Right renal pelvis (tissue), 4 donors: Measurements from ENCODE around the gene PTPN1. TPM values are rescaled to one million over a fixed set of nuclear protein-coding genes. Genes with fewer than 3 reads are reported as not detected.
"Not testable (repeated sequence)": the region's sequence is repeated elsewhere in the genome, so short reads cannot be mapped to it uniquely, and the experiment has no call there.

ENCODE experiments used
- DNase-seq, 4 donors: peaks; one replicate each; pipeline ENCODE4 v3.0.0-alpha.2; 2013; ENCODE audit warnings: low read depth in 4 of 4, low spot score in 3 of 4, missing footprints in 1 of 4
- polyA plus RNA-seq, 4 donors: library from polyadenylated mRNA; unstranded; fragments of 120-200 nt; gene quantifications; one replicate each; pipeline ENCODE4 v1.2.1, GENCODE V29; 2013; ENCODE audit not compliant: insufficient read length in 4 of 4

Gene PTPN1
- polyA plus RNA-seq, 4 donors, result 32.0 to 34.9 (median 34.2) TPM

GRCh38 chr20:50478162-50478990 lies 31.8 kb upstream of the PTPN1 start:
- DNase-seq, result no peak

GRCh38 chr20:50481741-50482140 lies 28.4 kb upstream of the PTPN1 start:
- no peak for DNase-seq

GRCh38 chr20:50482396-50482981 lies 27.7 kb upstream of the PTPN1 start:
- no peak for DNase-seq

- DNase-seq, result no peak
Observed at GRCh38 chr20:50484271-50484976, 25.8 kb upstream of the PTPN1 start.

GRCh38 chr20:50487397-50487796 lies 22.8 kb upstream of the PTPN1 start:
- no peak for DNase-seq

GRCh38 chr20:50488236-50488806 lies 21.9 kb upstream of the PTPN1 start:
- no peak for DNase-seq

- DNase-seq, result no peak
Observed at GRCh38 chr20:50491168-50491567, 19.0 kb upstream of the PTPN1 start.

- no peak for DNase-seq
Observed at GRCh38 chr20:50491926-50492634, 18.1 kb upstream of the PTPN1 start.

- DNase-seq, result no peak
Observed at GRCh38 chr20:50493881-50494253, 16.3 kb upstream of the PTPN1 start.

- no peak for DNase-seq
Observed at GRCh38 chr20:50494428-50494827, 15.8 kb upstream of the PTPN1 start.

- DNase-seq, result no peak
Observed at GRCh38 chr20:50496773-50497385, 13.3 kb upstream of the PTPN1 start.

GRCh38 chr20:50498071-50498776 lies 12.0 kb upstream of the PTPN1 start:
- no peak for DNase-seq

GRCh38 chr20:50499938-50500337 lies 10.2 kb upstream of the PTPN1 start:
- no peak for DNase-seq

GRCh38 chr20:50501972-50502745 lies 8.0 kb upstream of the PTPN1 start:
- DNase-seq, result peak in 1 of 4 donors; percentile 23

GRCh38 chr20:50504231-50504823 lies 5.9 kb upstream of the PTPN1 start:
- DNase-seq, result no peak

- no peak for DNase-seq
Observed at GRCh38 chr20:50506270-50506579, 4.0 kb upstream of the PTPN1 start.

- DNase-seq, result not testable (repeated sequence)
Observed at GRCh38 chr20:50507745-50508144, 2.4 kb upstream of the PTPN1 start.

GRCh38 chr20:50508171-50508755 lies 1.9 kb upstream of the PTPN1 start:
- DNase-seq, result no peak
